Measurements from ENCODE around the gene ZNF581.
A peak's percentile ranks its signal among the peaks of the same experiment; 100 is the strongest.

ZNF581 gene

GRCh38 chr19:55633861-55634260 is 9.6 kb upstream of the ZNF581 start:
- no peak for DNase-seq

- peak in 1 of 2 experiments; percentile 37 for DNase-seq
These were observed 8.1 kb upstream of the ZNF581 start for GRCh38 chr19:55635334-55635717.

- no peak for DNase-seq
These were observed 7.5 kb upstream of the ZNF581 start for GRCh38 chr19:55635856-55636440.

GRCh38 chr19:55636723-55637122 is 6.7 kb upstream of the ZNF581 start:
- no peak for DNase-seq

- no peak for DNase-seq
These were observed 5.9 kb upstream of the ZNF581 start for GRCh38 chr19:55637534-55637933.

GRCh38 chr19:55638864-55639359 is 4.5 kb upstream of the ZNF581 start:
- DNase-seq = peak; percentile 77 to 80

- DNase-seq = peak; percentile 80 to 87
These were observed 3.3 kb upstream of the ZNF581 start for GRCh38 chr19:55640043-55640576.

- DNase-seq = peak; percentile 79 to 85
These were observed 2.6 kb upstream of the ZNF581 start, which contains the start of gene ZNF580 for GRCh38 chr19:55640577-55641425. Gene ZNF580, plus strand, starts transcription at chr19:55641002. Its CDS starts 1,507 bp downstream, at chr19:55642509.

- peak in 1 of 2 experiments; percentile 58 for DNase-seq
These were observed 1.9 kb upstream of the ZNF581 start for GRCh38 chr19:55641426-55642152.

- DNase-seq = peak; percentile 56 to 63
These were observed 1.1 kb upstream of the ZNF581 start for GRCh38 chr19:55642153-55643002.

GRCh38 chr19:55643887-55644176 is 383 bp downstream of the ZNF581 start:
- DNase-seq = no peak

GRCh38 chr19:55644191-55644833 is 863 bp downstream of the ZNF581 start:
- no peak for DNase-seq

GRCh38 chr19:55644842-55645511 is 1.5 kb downstream of the ZNF581 start:
- no peak for DNase-seq

- DNase-seq = no peak
These were observed 2.0 kb downstream of the ZNF581 start for GRCh38 chr19:55645512-55645881.

- no peak for DNase-seq
These were observed 3.7 kb downstream of the ZNF581 start for GRCh38 chr19:55646889-55647731.

- DNase-seq = peak; percentile 61 to 72
These were observed 4.5 kb downstream of the ZNF581 start, which contains the start of gene CCDC106 for GRCh38 chr19:55647732-55648584. Gene CCDC106, plus strand, starts transcription at chr19:55648212. Its CDS starts 835 bp downstream, at chr19:55649047.

- DNase-seq = no peak
These were observed 5.3 kb downstream of the ZNF581 start for GRCh38 chr19:55648585-55649267.
